ENCODE results near the gene FAM186B.

Gene FAM186B

DNA sequence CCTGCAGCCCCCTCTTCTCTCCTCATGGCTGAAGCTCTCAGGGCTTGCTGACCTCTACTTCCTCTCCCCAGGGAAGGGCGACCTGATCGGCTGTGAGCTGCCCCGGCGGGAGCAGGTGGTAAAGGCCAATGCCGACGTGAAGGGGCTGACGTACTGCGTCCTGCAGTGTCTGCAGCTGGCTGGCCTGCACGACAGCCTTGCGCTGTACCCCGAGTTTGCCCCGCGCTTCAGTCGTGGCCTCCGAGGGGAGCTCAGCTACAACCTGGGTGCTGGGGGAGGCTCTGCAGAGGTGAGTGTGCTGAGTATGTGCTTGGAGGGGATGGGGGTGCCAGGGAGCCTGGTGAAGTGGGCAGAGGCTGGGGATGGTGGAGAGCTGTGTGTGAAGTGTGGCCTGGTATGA lies 51.2 kb downstream of the FAM186B start:
- DNase-seq (ENCODE audit: low read depth in 2 of 2, low spot score in 1 of 2) = no peak

DNA sequence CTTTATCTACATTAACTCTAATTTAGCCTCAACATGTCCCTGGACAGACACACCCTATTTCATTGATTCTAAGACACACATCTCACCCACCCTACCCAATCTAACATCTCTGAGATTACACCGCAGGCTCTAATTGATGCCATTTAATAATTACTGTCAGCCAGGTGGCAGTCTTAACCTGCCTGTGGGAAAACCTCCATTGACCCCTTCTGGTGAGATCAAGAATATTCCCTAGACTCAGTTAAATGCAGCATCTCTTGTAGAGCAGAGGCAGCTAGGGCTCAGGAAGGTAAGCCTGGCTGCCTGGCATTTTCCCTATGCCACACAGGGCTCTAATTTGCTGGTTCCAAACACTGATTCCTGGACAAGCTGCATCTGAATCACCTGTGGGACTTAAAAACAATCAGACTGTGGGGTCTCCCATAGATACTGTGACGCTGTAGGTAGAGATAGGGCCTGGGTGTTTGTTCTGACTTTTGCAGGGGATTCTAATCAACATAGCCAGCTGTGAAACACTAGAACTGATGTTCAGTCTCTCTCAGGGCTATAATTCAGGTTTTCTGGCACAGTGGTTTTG lies 51.8 kb downstream of the FAM186B start:
- DNase-seq (ENCODE audit: low read depth in 2 of 2, low spot score in 1 of 2) = no peak

DNA sequence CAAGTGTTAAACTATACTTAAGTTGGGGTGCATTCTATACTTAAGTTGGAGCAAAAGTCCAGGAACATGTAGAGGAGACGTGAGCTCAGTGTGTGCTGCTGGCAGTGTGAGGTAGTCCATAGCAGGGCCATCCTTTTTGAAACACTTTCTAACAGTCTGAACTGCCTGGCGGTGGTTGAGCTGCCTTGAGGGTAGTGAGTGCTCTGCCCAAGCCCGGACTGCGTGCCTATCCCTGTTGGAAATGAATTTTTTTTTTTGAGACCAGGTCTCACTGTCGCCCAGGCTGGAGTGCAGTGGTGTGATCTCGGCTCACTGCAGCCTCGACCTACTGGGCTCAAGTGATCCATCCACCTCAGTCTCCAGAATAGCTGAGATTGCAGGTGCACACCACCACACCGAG lies 52.5 kb downstream of the FAM186B start:
- no peak for DNase-seq (ENCODE audit: low read depth in 2 of 2, low spot score in 1 of 2)

- DNase-seq (ENCODE audit: low read depth in 2 of 2, low spot score in 1 of 2) = no peak
These were observed 53.0 kb downstream of the FAM186B start for GRCh38 chr12:49552425-49552824.

DNA sequence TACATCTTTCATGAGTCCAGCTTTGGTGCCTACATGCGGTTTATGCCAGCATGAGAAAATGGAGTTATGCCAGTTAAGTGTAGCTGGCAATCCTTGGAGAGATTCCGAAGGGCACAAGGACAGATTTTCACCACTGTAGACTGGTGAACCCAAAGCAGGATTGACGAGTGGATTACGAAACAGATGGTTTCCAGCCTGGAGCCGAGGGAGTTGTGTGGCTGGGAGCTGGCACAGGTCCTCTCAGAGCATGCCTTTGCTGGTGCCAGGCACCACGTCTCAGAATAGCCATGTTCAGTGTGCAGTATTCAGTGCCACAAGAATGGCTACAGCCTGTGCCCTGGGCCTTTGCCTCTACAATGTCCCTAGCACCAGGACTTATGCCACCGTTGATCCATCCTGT lies 53.4 kb downstream of the FAM186B start:
- no peak for DNase-seq (ENCODE audit: low read depth in 2 of 2, low spot score in 1 of 2)

DNA sequence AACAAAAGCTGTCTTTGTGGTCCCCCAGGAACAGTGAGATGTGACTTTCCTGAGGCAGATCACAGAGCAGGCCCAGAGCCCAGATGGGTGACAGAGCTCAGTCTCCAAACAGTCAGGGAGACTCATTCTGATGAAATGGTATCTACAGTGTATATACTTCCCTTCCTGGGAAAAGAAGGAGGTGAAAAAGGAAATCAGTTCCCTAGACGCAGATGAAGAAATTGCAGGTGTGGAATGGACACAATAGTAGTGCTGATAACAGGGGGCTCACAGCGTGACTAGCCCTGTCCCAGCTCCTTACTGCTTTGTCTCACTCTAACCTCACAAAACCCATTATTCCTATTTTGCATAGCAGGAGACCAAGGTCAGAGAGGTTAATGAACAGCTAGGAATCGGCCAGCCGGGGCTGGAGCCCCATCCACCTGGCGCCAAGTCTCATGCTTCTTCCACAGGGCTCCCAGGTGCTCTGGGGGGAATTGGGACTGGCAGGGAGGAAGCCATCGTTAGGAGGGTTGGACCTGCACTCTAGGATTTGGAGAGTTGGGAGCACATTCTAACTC lies 54.7 kb downstream of the FAM186B start:
- DNase-seq (ENCODE audit: low read depth in 2 of 2, low spot score in 1 of 2) = no peak

- no peak for DNase-seq (ENCODE audit: low read depth in 2 of 2, low spot score in 1 of 2)
These were observed 55.4 kb downstream of the FAM186B start for GRCh38 chr12:49549735-49550692.

DNA sequence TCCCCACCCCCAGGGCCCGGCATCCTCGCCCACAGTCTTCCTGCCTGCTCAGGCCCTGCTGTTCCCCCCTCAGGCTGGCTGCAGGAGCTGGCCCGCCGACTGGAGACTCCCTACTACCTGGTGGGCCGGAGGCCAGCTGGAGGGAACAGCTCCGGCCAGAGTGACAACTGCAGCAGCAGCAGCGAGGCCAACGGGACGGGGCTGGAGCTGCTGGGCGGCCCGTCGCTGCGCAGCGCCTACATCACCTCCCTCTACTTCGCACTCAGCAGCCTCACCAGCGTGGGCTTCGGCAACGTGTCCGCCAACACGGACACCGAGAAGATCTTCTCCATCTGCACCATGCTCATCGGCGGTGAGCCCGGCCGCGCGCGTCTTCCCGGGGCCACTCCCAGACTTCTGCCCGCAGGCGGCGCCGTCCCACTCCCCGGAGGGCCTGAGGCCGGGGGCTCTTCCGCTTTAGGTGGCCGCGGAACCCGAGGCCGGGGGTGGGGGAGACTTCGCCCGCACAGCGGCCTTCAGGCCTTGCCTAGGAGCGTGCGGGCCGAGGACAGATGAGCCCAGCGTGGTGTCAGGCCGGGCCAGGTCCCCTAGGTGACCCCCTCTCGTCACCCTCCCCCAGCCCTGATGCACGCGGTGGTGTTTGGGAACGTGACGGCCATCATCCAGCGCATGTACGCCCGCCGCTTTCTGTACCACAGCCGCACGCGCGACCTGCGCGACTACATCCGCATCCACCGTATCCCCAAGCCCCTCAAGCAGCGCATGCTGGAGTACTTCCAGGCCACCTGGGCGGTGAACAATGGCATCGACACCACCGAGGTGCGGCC lies 56.4 kb downstream of the FAM186B start:
- no peak for DNase-seq (ENCODE audit: low read depth in 2 of 2, low spot score in 1 of 2)

GRCh38 chr12:49548481-49548821 lies 57.0 kb downstream of the FAM186B start:
- no peak for DNase-seq (ENCODE audit: low read depth in 2 of 2, low spot score in 1 of 2)

DNA sequence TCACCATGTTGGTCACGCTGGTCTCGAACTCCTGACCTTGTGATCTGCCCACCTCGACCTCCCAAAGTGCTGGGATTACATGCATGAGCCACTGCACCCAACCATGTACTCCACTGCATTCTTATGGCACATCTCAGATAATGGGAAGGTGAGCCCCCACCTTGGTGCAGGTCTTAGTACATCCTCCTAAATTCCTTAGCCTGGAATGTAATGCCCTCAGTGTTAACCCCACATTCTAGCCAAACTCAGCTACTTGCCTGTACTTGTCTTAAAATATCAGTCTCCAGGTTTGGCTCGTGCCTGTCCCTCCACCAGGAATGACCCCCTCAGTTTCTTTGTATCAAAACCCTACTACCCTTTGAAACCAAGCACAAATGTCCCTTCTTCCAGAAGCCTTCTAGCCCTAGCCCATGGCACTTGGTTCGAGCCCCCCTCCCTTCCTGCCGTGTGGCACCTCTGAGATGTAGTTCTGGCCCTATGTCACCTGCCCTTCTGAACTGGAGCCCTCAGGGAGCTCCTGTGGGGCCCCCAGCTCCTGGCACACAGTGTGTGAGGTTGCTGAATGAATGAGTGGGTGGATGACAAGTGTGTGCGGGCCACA lies 58.2 kb downstream of the FAM186B start:
- no peak for DNase-seq (ENCODE audit: low read depth in 2 of 2, low spot score in 1 of 2)

GRCh38 chr12:49546481-49546880 lies 59.0 kb downstream of the FAM186B start:
- DNase-seq (ENCODE audit: low read depth in 2 of 2, low spot score in 1 of 2) = no peak

DNA sequence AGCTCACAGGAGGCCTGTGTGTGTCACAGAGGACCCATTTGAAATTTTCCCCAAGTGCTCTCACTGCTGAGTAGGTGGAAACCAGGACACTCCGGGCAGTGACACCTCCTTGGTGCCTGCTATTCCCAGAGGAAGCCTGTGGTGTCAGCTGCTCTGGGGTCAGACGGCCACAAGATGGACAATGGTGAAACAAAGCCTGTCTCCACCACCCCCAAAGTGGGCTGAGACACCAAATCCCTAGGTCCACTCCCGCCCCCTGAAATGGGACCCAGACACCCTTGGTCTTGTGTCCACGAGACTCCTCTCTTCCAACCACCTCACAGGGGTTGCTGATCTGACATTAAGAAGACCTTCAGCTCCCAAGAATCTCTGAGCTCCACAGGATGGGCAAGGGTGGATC lies 59.6 kb downstream of the FAM186B start:
- DNase-seq (ENCODE audit: low read depth in 2 of 2, low spot score in 1 of 2) = no peak

GRCh38 chr12:49543914-49544815 lies 61.3 kb downstream of the FAM186B start:
- DNase-seq (ENCODE audit: low read depth in 2 of 2, low spot score in 1 of 2) = no peak

- no peak for DNase-seq (ENCODE audit: low read depth in 2 of 2, low spot score in 1 of 2)
These were observed 62.1 kb downstream of the FAM186B start for GRCh38 chr12:49543221-49543913.

- DNase-seq (ENCODE audit: low read depth in 2 of 2, low spot score in 1 of 2) = no peak
These were observed 62.8 kb downstream of the FAM186B start for GRCh38 chr12:49542592-49543160.

GRCh38 chr12:49541911-49542505 lies 63.4 kb downstream of the FAM186B start:
- no peak for DNase-seq (ENCODE audit: low read depth in 2 of 2, low spot score in 1 of 2)

DNA sequence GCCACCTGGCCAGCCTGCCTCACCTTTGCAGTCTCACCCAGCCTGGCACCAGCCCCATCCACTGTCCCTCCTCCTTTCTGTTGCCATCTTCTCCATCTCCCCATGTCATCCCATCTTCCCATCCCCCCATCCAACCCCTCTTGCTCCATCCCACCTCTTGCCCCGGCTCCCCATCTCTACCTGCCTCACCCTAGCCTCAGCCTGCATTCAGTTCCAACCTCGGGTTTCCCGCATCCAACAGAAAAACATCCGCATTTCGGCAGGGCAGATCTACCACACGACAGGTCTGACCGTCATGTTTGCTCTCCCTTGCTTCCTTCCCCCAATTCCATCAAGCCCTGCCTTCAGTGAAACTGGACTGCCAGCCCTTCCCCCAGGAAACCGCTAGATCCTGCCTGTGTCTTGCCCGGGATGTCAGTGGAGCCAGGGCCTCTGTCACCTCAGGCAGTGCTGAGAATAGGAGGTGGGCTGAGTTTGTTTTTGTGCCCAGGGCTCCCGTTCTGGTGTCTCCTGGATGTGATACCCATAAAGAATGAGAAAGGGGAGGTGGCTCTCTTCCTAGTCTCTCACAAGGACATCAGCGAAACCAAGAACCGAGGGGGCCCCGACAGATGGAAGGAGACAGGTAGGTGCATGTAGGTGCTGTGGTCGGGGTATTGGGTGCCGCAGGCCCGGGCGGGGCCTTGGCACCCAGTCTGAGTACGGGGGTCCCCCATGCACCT lies 64.1 kb downstream of the FAM186B start:
- no peak for DNase-seq (ENCODE audit: low read depth in 2 of 2, low spot score in 1 of 2)
